Astrocyte (in vitro differentiated cells and primary cell): ENCODE results near the gene PCSK1. TPM values are rescaled to one million over a fixed set of nuclear protein-coding genes. Genes with fewer than 3 reads are reported as not detected.

ENCODE experiments used
- DNase-seq: peaks from one replicate; pipeline ENCODE4 v3.0.0-alpha.2; 2010; ENCODE audit warnings: low read depth
- FAIRE-seq: peaks from 2 replicates; lab custom pipeline; 2011; peaks lifted over from hg19 to GRCh38; lab: Jason Lieb, UNC
- H2AFZ ChIP-seq: 2 replicates; pipeline ENCODE4 v1.6.0; 2012; ENCODE audit warnings: low read depth, low read length, inconsistent platforms
- H3K27ac ChIP-seq: 2 replicates; pipeline ENCODE4 v1.5.1; 2011; ENCODE audit warnings: low read depth, low read length, inconsistent platforms
- H3K27me3 ChIP-seq: 2 replicates; pipeline ENCODE4 v1.6.0; 2011; ENCODE audit warnings: low read length, inconsistent platforms; ENCODE audit not compliant: insufficient read depth
- H3K36me3 ChIP-seq: 2 replicates; pipeline ENCODE4 v1.5.1; 2011; ENCODE audit warnings: low read length, inconsistent platforms; ENCODE audit not compliant: insufficient read depth
- H3K4me1 ChIP-seq: 2 replicates; pipeline ENCODE4 v1.5.1; 2011; ENCODE audit warnings: low read length, inconsistent platforms; ENCODE audit not compliant: insufficient read depth
- H3K4me2 ChIP-seq: 2 replicates; pipeline ENCODE4 v1.6.0; 2012; ENCODE audit warnings: low read length, inconsistent platforms
- H3K4me3 ChIP-seq: 2 replicates; pipeline ENCODE4 v1.5.1; 2011; ENCODE audit warnings: low read depth, mild to moderate bottlenecking, low read length, inconsistent platforms; ENCODE audit not compliant: insufficient read depth
- H3K79me2 ChIP-seq: 2 replicates; pipeline ENCODE4 v1.6.0; 2012; ENCODE audit warnings: mild to moderate bottlenecking, low read length, inconsistent platforms; ENCODE audit not compliant: insufficient read depth
- H3K9ac ChIP-seq: 2 replicates; pipeline ENCODE4 v1.6.0; 2012; ENCODE audit warnings: mild to moderate bottlenecking, low read length, inconsistent platforms
- H3K9me3 ChIP-seq: 2 replicates; pipeline ENCODE4 v1.5.1; 2012; ENCODE audit warnings: low read depth, mild to moderate bottlenecking, low read length, inconsistent platforms; ENCODE audit not compliant: insufficient read depth
- H4K20me1 ChIP-seq: 2 replicates; pipeline ENCODE4 v1.6.0; 2012; ENCODE audit warnings: low read length, inconsistent platforms; ENCODE audit not compliant: insufficient read depth
- H3K27ac Mint-ChIP-seq: one replicate; pipeline ENCODE4 v1.8.0; 2021; ENCODE audit warnings: mild to moderate bottlenecking, mixed read lengths; ENCODE audit not compliant: unreplicated experiment
- H3K27me3 Mint-ChIP-seq: one replicate; pipeline ENCODE4 v1.8.0; 2021; ENCODE audit warnings: low read depth, mixed read lengths; ENCODE audit not compliant: unreplicated experiment
- H3K36me3 Mint-ChIP-seq: one replicate; pipeline ENCODE4 v1.8.0; 2021; ENCODE audit warnings: low read depth, mixed read lengths; ENCODE audit not compliant: unreplicated experiment
- H3K4me1 Mint-ChIP-seq: one replicate; pipeline ENCODE4 v1.8.0; 2021; ENCODE audit warnings: low read depth, mixed read lengths; ENCODE audit not compliant: unreplicated experiment
- H3K4me3 Mint-ChIP-seq: one replicate; pipeline ENCODE4 v1.8.0; 2021; ENCODE audit warnings: mild to moderate bottlenecking, moderate library complexity, mixed read lengths; ENCODE audit not compliant: unreplicated experiment
- H3K9me3 Mint-ChIP-seq: one replicate; pipeline ENCODE4 v1.8.0; 2021; ENCODE audit warnings: mild to moderate bottlenecking, mixed read lengths; ENCODE audit not compliant: unreplicated experiment
- EZH2 ChIP-seq: IDR thresholded peaks from 2 replicates; pipeline ENCODE4 v1.6.1; 2012; ENCODE audit warnings: mild to moderate bottlenecking, low read length, inconsistent platforms; ENCODE audit not compliant: insufficient read depth
- total RNA-seq: library from RNA; stranded (reverse); gene quantifications from 2 replicates; pipeline ENCODE4 v1.2.1, GENCODE V29; 2021
- TF ChIP-seq, protein P1 (sequence below): IDR thresholded peaks from 2 replicates; pipeline ENCODE4 v1.5.1; 2011; ENCODE audit warnings: low read depth, mild to moderate bottlenecking, inconsistent platforms, low read length, moderate library complexity; ENCODE audit not compliant: insufficient read depth

Gene PCSK1
- total RNA-seq, 1 donor from 2014 or later, result 0.18 TPM

DNA sequence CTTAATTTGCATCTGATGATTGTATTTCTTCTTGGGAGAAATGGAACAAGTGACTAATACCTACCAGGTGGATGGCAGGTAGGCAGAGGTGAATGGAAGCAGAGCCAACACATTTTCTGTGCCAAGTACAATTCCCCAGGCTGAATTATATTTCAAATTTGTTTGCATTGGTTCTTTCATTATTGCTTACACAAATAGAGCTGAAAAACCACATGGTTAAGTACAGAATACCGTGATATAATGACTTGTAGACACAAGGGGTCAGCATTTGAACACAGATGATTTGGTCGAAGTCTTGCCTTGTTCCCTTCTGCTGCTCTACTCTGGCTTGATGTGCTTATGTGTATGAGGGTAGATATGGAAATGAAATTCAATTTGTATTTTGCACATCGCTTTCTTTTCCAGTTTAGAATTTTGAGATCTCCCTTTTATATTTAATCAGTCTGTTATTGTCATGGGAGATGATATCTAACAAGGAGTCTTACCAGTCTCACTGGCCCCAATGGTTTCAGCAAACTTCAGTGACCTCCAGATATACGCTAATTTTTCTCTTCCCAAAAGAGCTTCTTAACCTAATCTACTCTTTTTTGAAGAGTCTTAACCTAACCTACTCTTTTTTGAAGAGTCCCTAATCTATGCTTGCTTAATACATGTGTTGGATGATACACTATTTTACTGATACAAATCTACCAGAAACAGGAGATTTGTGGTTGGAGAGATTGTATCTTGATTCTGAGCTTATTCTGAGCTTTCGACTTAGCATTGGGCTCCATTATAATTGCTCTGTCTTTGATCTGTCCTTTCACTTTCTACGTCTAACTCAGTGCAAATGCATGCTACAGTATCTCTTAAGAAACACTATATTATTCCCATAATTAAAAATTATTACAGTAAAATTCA lies 88.1 kb downstream of the PCSK1 start:
- H3K9ac ChIP-seq, result no peak overlapping the region
- H4K20me1 ChIP-seq, result no peaks in the 10 kb centered on the region
- H2AFZ ChIP-seq, result no peak overlapping the region
- Mint-ChIP-seq H3K36me3 (no peaks in the 10 kb centered on the region), H3K27ac (no peak overlapping the region), H3K4me1 (no peaks in the 10 kb centered on the region), H3K9me3 (no peaks in the 10 kb centered on the region), H3K4me3 (no peak overlapping the region), H3K27me3 (peaks cover 3% of the 10 kb centered on the region)
- no peak overlapping the region for H3K4me3 ChIP-seq
- H3K9me3 ChIP-seq, result no peaks in the 10 kb centered on the region
- no peak overlapping the region for H3K27ac ChIP-seq
- peak; percentile 95 for FAIRE-seq
- H3K4me1 ChIP-seq, result no peaks in the 10 kb centered on the region
- H3K27me3 ChIP-seq, result no peaks in the 10 kb centered on the region
- no peak for TF ChIP-seq EZH2
- TF ChIP-seq, protein P1, sequence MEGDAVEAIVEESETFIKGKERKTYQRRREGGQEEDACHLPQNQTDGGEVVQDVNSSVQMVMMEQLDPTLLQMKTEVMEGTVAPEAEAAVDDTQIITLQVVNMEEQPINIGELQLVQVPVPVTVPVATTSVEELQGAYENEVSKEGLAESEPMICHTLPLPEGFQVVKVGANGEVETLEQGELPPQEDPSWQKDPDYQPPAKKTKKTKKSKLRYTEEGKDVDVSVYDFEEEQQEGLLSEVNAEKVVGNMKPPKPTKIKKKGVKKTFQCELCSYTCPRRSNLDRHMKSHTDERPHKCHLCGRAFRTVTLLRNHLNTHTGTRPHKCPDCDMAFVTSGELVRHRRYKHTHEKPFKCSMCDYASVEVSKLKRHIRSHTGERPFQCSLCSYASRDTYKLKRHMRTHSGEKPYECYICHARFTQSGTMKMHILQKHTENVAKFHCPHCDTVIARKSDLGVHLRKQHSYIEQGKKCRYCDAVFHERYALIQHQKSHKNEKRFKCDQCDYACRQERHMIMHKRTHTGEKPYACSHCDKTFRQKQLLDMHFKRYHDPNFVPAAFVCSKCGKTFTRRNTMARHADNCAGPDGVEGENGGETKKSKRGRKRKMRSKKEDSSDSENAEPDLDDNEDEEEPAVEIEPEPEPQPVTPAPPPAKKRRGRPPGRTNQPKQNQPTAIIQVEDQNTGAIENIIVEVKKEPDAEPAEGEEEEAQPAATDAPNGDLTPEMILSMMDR, result peak; percentile 63
- peak; percentile 60 for DNase-seq
- no peaks in the 10 kb centered on the region for H3K79me2 ChIP-seq
- no peaks in the 10 kb centered on the region for H3K36me3 ChIP-seq
- H3K4me2 ChIP-seq, result no peak overlapping the region

DNA sequence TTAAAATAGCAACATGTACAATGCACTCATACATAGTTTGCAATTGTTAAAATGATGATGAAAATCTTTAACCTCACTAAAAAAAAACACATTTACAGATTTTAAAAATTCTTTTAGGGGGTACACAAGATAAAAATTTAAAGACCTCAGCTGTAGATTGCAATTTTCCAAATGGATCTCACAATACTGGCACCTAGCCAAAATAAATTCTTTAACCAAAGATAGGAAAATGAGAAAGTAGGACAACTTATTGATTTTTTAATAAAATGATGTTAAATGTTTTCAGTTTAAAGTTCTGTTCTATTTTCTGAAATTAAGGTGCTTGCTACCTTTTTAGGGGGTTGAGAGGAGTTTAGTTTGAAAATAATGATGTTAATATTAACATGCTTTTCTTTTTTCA lies 90.0 kb downstream of the PCSK1 start:
- Histone ChIP-seq H3K4me1 (no peaks in the 10 kb centered on the region), H3K4me3 (no peak overlapping the region), H3K27ac (no peak overlapping the region), H4K20me1 (no peaks in the 10 kb centered on the region), H3K27me3 (no peaks in the 10 kb centered on the region), H3K79me2 (no peaks in the 10 kb centered on the region), H3K36me3 (no peaks in the 10 kb centered on the region), H2AFZ (no peak overlapping the region), H3K9ac (no peak overlapping the region), H3K4me2 (no peak overlapping the region), H3K9me3 (no peaks in the 10 kb centered on the region)
- DNase-seq, result no peak
- Mint-ChIP-seq H3K9me3 (no peaks in the 10 kb centered on the region), H3K36me3 (no peaks in the 10 kb centered on the region), H3K4me1 (no peaks in the 10 kb centered on the region), H3K27me3 (peaks cover 3% of the 10 kb centered on the region), H3K4me3 (no peak overlapping the region), H3K27ac (no peak overlapping the region)
- TF ChIP-seq EZH2, result no peak
- TF ChIP-seq, protein P1, result no peak
- no peak for FAIRE-seq

DNA sequence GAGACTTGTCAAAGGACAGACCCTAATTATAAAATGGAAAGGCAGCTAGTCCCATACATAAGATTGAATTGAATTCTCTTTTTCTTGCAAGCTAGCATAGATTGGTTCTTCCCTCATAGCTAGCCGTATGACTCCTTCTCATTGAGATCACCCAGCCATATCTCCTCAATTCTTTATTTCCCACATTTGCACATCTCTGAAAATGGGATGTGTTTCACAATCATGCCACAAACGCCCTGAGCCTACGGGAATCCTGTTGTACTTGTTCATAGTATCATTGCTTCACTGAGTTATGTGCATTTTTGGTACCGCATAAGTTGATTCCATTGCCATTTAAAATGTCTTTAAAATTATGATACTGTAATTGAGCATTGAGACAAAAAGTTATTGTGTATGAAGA lies 90.5 kb downstream of the PCSK1 start:
- Mint-ChIP-seq H3K4me1 (no peaks in the 10 kb centered on the region), H3K4me3 (no peak overlapping the region), H3K27me3 (peaks cover 3% of the 10 kb centered on the region), H3K9me3 (no peaks in the 10 kb centered on the region), H3K36me3 (no peaks in the 10 kb centered on the region), H3K27ac (no peak overlapping the region)
- H3K4me1 ChIP-seq, result no peaks in the 10 kb centered on the region
- H3K36me3 ChIP-seq, result no peaks in the 10 kb centered on the region
- H3K27ac ChIP-seq, result no peak overlapping the region
- no peak overlapping the region for H3K9ac ChIP-seq
- no peak overlapping the region for H3K4me3 ChIP-seq
- H3K9me3 ChIP-seq, result no peaks in the 10 kb centered on the region
- no peaks in the 10 kb centered on the region for H3K79me2 ChIP-seq
- no peaks in the 10 kb centered on the region for H4K20me1 ChIP-seq
- DNase-seq (no peak), FAIRE-seq (no peak)
- H3K27me3 ChIP-seq, result no peaks in the 10 kb centered on the region
- TF ChIP-seq EZH2, result no peak
- TF ChIP-seq, protein P1, result no peak
- no peak overlapping the region for H3K4me2 ChIP-seq
- H2AFZ ChIP-seq, result no peak overlapping the region
